Breast epithelium (tissue), 4 donors: ENCODE measurements around the gene SPHKAP. TPM values are rescaled to one million over a fixed set of nuclear protein-coding genes. Genes with fewer than 3 reads are reported as not detected.
"Not testable (repeated sequence)": the region's sequence is repeated elsewhere in the genome, so short reads cannot be mapped to it uniquely, and the experiment has no call there.

Experiments
- DNase-seq, 2 donors: peaks; one replicate each; pipeline ENCODE4 v3.0.0-alpha.2; 2019; ENCODE audit warnings: low spot score in 2 of 2
- H3K27ac ChIP-seq, 2 donors: fragments of 200-600 bp; sonication (generic) in 1 of 2; one replicate each; pipeline ENCODE4 v1.5.1; 2016 to 2019; ENCODE audit warnings: mild to moderate bottlenecking in 1 of 2
- H3K27me3 ChIP-seq, 2 donors: fragments of 200-600 bp; sonication (generic) in 1 of 2; one replicate each; pipeline versions ENCODE4 v1.5.1 to v1.6.0; 2017 to 2019; ENCODE audit warnings: control low read depth in 1 of 2, mild to moderate bottlenecking in 1 of 2
- H3K36me3 ChIP-seq: fragments of 200-600 bp; one replicate; pipeline ENCODE4 v1.5.1; 2019
- H3K4me1 ChIP-seq, 2 donors: fragments of 200-600 bp; sonication (generic); one replicate each; pipeline ENCODE4 v1.5.1; 2016 to 2019; ENCODE audit warnings: control low read depth in 1 of 2
- H3K4me3 ChIP-seq, 3 donors: fragments of 200-600 bp; sonication (generic); 1 replicate in 2 of 3; 2 replicates in 1 of 3; pipeline ENCODE4 v1.5.1; 2016 to 2019; ENCODE audit warnings: mild to moderate bottlenecking in 3 of 3, moderate library complexity in 2 of 3
- H3K9me3 ChIP-seq, 2 donors: fragments of 200-600 bp; sonication (generic) in 1 of 2; one replicate each; pipeline ENCODE4 v1.5.1; 2016 to 2019; ENCODE audit warnings: control low read depth in 1 of 2
- POLR2A ChIP-seq: fragments of 450-650 bp; IDR thresholded peaks from one replicate; pipeline ENCODE4 v1.6.1; 2016; ENCODE audit warnings: antibody characterized with exemption, mild to moderate bottlenecking, moderate library complexity
- POLR2AphosphoS5 ChIP-seq, 3 donors: sonication (generic); formaldehyde crosslinking; IDR thresholded peaks; one replicate each; pipeline ENCODE4 v1.6.1; 2017; ENCODE audit warnings: antibody characterized with exemption in 3 of 3
- intact Hi-C: fragments of 100-400 bp; cut with DNase I; formaldehyde crosslinking; loops from one replicate; pipeline ENCODE4 v1.15.1; 2023; ENCODE audit warnings: low total_unique reads
- total RNA-seq, 3 donors: library from RNA; depleted of rRNA; stranded (reverse); fragments of >200 nt; gene quantifications; one replicate each; pipeline ENCODE4 v1.1.0, GENCODE V29; 2016
- TF ChIP-seq, protein P1 (sequence below), 3 donors: fragments of 450-650 bp; IDR thresholded peaks; one replicate each; pipeline ENCODE4 v1.5.1; 2016 to 2017; ENCODE audit warnings: antibody characterized with exemption in 3 of 3, mild to moderate bottlenecking in 3 of 3, moderate library complexity in 3 of 3

The SPHKAP gene
- total RNA-seq, 3 donors from 2014 or later = 0.59 to 0.66 TPM; not detected in 1

GRCh38 chr2:227939271-227940027, 242.0 kb downstream of the SPHKAP start:
- no peak for DNase-seq
- H3K27me3 ChIP-seq = no peaks in the 10 kb centered on the region
- no peaks in the 10 kb centered on the region for H3K36me3 ChIP-seq
- no peak overlapping the region for H3K27ac ChIP-seq
- H3K4me3 ChIP-seq = no peak overlapping the region
- H3K9me3 ChIP-seq = no peaks in the 10 kb centered on the region
- no peaks in the 10 kb centered on the region for H3K4me1 ChIP-seq
- intact Hi-C loops = no loop called here
- TF ChIP-seq, protein P1, sequence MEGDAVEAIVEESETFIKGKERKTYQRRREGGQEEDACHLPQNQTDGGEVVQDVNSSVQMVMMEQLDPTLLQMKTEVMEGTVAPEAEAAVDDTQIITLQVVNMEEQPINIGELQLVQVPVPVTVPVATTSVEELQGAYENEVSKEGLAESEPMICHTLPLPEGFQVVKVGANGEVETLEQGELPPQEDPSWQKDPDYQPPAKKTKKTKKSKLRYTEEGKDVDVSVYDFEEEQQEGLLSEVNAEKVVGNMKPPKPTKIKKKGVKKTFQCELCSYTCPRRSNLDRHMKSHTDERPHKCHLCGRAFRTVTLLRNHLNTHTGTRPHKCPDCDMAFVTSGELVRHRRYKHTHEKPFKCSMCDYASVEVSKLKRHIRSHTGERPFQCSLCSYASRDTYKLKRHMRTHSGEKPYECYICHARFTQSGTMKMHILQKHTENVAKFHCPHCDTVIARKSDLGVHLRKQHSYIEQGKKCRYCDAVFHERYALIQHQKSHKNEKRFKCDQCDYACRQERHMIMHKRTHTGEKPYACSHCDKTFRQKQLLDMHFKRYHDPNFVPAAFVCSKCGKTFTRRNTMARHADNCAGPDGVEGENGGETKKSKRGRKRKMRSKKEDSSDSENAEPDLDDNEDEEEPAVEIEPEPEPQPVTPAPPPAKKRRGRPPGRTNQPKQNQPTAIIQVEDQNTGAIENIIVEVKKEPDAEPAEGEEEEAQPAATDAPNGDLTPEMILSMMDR (IDR thresholded peaks at IDR 0.05) = no peak
- TF ChIP-seq POLR2A (no peak), POLR2AphosphoS5 (IDR thresholded peaks at IDR 0.05) (no peak)

- H3K4me1 ChIP-seq, H3K27me3 ChIP-seq, H3K4me3 ChIP-seq, DNase-seq, intact Hi-C loops, H3K36me3 ChIP-seq, H3K27ac ChIP-seq, H3K9me3 ChIP-seq: not testable (repeated sequence)
Measured at GRCh38 chr2:227936249-227936648, 245.2 kb downstream of the SPHKAP start.

DNA sequence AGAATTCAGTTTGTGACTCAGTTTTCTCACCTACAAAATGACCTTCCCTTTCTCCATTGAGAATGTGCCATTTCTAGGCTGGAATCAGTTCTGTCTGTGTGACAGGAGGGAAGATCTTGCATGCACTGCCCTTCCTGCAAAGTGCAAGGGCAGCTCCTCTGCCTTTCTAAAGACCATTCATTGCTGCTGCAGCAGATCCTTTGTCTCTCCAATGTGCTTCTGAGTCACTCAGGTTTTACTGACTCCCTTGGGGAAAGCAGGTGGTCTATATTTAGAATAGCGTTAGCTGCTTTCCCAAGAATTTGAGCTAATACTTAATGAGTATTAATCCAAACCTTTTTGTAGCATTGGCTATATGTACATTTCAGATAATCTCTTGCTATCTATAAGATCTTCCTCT, 247.6 kb downstream of the SPHKAP start:
- H3K27ac ChIP-seq = no peak overlapping the region
- intact Hi-C loops = no loop called here
- H3K9me3 ChIP-seq = no peaks in the 10 kb centered on the region
- H3K4me3 ChIP-seq = no peak overlapping the region
- DNase-seq = no peak
- no peaks in the 10 kb centered on the region for H3K36me3 ChIP-seq
- no peaks in the 10 kb centered on the region for H3K4me1 ChIP-seq
- no peaks in the 10 kb centered on the region for H3K27me3 ChIP-seq
- TF ChIP-seq POLR2A (no peak), POLR2AphosphoS5 (IDR thresholded peaks at IDR 0.05) (no peak)
- TF ChIP-seq, protein P1 (IDR thresholded peaks at IDR 0.05) = no peak

GRCh38 chr2:227932403-227932802, 249.1 kb downstream of the SPHKAP start:
- TF ChIP-seq POLR2AphosphoS5 (IDR thresholded peaks at IDR 0.05) (no peak), POLR2A (no peak)
- TF ChIP-seq, protein P1 (IDR thresholded peaks at IDR 0.05) = no peak
- no peak overlapping the region for H3K27ac ChIP-seq
- H3K36me3 ChIP-seq = no peaks in the 10 kb centered on the region
- H3K27me3 ChIP-seq = no peaks in the 10 kb centered on the region
- intact Hi-C loops = no loop called here
- H3K4me1 ChIP-seq = no peaks in the 10 kb centered on the region
- DNase-seq = no peak
- no peak overlapping the region for H3K4me3 ChIP-seq
- peaks cover 3 to 11% of the 10 kb centered on the region in 2 donors for H3K9me3 ChIP-seq

- H3K4me1 ChIP-seq = no peaks in the 10 kb centered on the region
- H3K4me3 ChIP-seq = no peak overlapping the region
- H3K9me3 ChIP-seq = peaks cover 3 to 12% of the 10 kb centered on the region in 2 donors
- TF ChIP-seq POLR2AphosphoS5 (IDR thresholded peaks at IDR 0.05) (no peak), POLR2A (no peak)
- TF ChIP-seq, protein P1 (IDR thresholded peaks at IDR 0.05) = no peak
- intact Hi-C loops = no loop called here
- no peak for DNase-seq
- no peaks in the 10 kb centered on the region for H3K27me3 ChIP-seq
- H3K27ac ChIP-seq = no peak overlapping the region
- no peaks in the 10 kb centered on the region for H3K36me3 ChIP-seq
Measured at GRCh38 chr2:227932001-227932400, 249.5 kb downstream of the SPHKAP start.
